ENCODE data around the gene CMTM7. TPM values are rescaled to one million over a fixed set of nuclear protein-coding genes. Genes with fewer than 3 reads are reported as not detected.
A peak's percentile ranks its signal among the peaks of the same experiment; 100 is the strongest.

Gene CMTM7
- total RNA-seq, 1 donor from 2014 or later = 0.41 TPM

DNA sequence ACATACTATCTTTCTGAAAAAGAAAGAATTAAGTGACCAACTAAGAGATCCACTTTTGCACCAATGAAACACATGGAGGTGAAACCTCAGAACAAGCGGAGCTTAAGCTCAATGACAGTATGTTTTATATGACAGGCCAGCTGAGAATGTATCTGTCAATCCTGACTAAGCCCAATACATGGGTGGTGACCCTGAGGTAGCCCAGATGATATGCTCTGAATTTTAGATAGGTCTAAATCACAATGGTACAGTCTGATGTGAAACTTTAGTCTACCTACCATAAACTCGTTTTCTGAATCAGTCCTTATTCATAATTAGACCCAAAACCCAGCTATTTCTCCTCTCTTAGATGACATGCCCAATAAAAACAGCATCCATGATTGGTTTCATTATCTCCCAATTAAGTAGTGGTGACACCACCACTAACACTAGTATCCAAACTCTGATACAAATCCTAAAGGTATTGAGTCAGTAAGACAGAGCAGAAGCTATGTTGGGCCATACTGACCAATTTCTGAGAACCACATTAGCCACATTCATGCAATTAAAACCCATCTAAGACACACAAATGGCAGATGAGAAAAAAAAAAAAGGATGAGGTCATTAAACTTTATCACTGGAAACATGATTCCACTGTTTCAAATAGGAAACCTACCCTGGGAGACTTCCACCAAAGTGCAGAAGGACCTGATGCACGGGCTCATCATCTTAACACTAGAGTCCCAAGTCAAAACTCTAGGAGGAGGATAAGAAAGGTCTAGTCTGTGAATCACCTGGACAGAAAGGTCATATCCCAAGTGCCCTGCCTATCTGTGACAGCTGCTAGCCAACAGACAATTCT, 90.4 kb downstream of the CMTM7 start:
- DNase-seq (ENCODE audit: low spot score in 2 of 2) (no peak), FAIRE-seq (no peak)

DNA sequence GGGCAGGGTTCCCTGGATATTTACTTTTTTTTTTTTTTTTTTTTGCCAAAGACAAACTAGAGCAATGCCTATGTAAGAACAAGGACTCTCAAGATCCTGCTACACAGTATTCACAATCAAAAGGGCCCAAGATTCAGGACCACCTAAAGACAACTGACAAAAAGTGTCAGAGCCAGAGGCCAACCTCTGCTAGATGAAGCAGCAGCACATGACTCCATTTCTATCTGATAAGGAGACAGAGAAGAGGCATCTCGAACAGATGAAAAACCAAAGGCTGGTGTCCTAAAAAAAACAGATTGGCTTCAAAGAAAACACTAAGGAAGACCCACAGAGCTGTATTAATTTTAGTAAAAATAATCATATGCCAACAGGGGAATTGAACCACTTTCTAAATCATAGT, 91.0 kb downstream of the CMTM7 start:
- DNase-seq (ENCODE audit: low spot score in 2 of 2) (no peak), FAIRE-seq (no peak)

DNA sequence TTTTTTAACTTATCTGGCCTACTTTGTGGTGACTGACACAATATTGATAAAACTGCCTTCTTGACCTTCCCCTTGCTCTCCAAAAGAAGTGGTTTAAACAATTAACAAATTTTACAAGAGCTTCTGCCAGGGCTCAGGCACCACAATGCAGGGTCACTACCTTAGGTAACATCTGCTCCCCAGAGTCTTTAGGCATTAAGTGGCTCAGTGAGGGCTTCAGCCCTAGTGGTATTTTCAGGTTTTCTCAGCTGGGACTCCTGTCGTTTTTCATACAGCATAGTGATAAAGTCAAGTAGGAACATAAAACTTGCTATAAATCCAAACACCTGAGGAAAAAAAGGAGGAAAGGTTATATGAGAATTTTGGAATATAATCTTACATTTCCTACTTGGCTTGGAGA, 92.1 kb downstream of the CMTM7 start:
- DNase-seq (ENCODE audit: low spot score in 2 of 2) = no peak
- no peak for FAIRE-seq

DNA sequence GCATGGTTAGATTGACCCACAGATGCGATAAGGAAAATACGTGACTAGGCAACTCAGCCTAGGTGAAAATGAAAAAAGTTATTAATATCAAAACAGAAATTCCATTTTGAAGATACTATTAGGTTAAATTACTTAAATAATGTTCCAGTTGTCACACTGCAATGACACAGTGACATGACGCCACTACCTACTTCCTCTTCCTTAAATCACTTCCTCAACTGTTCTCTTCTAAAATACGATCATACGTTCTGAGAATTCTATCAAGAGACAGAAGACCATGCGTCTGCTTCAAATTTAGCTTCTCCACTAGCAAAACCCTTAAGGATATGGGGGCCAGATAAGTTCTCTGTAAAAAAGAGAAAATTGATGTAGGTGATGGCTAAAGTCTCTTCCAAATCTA, 92.8 kb downstream of the CMTM7 start:
- DNase-seq (ENCODE audit: low spot score in 2 of 2) (no peak), FAIRE-seq (no peak)

DNA sequence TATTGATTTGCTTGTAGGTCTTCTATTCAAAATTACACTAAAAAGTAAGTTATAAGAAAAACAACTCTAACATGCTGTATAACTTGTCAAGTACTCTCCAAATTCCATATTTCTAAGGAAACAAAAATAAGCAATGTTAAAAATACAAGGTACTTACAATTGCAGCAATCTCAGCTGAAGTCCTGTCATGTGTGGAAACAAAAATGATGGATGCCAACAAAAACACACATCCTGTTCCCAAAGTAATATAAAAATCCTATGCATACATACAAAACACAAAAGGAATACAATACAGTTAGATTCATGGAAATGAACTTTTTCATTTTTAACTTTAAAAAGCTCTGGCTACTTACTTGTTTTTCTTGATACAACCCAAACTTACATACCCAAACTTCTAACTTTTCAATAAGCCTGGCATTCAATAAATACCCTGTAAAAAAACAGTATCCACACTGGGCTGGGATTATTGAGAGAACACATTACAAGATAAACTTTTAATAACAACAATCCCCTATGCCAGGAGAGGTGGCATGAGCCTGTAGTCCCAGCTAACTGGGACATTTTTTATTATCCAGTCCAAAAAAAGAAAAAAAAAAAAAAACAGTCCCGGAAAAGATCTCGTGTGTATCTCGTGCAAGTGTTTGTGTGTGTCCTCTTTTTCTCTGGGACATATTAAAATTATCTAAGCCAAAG, 96.3 kb downstream of the CMTM7 start:
- no peak for DNase-seq (ENCODE audit: low spot score in 2 of 2)
- FAIRE-seq = no peak

DNA sequence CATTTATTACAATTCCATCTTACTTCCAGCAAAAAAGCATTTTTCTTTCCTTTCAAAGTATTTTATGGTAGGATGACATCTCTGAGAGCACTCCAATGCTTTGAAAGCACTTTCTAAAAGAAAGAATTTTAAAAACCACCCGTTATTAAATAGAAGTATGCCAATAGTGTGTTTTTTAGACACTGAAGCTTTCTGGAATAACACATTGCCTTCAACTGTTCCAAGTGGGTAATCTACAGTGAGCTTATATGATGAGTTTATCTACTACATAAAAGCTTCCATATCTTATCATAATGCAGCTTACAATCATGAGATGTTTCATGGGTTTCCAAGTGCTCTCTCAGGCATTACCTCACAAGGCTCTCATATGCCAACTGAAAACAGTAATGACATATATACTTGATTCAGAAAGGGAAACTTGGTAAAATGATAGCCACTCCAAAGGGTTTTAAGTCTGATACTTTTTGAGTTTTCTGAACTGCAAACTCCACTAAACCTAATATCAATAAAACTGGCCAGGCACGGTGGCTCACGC, 96.9 kb downstream of the CMTM7 start:
- FAIRE-seq (no peak), DNase-seq (ENCODE audit: low spot score in 2 of 2) (no peak)

DNA sequence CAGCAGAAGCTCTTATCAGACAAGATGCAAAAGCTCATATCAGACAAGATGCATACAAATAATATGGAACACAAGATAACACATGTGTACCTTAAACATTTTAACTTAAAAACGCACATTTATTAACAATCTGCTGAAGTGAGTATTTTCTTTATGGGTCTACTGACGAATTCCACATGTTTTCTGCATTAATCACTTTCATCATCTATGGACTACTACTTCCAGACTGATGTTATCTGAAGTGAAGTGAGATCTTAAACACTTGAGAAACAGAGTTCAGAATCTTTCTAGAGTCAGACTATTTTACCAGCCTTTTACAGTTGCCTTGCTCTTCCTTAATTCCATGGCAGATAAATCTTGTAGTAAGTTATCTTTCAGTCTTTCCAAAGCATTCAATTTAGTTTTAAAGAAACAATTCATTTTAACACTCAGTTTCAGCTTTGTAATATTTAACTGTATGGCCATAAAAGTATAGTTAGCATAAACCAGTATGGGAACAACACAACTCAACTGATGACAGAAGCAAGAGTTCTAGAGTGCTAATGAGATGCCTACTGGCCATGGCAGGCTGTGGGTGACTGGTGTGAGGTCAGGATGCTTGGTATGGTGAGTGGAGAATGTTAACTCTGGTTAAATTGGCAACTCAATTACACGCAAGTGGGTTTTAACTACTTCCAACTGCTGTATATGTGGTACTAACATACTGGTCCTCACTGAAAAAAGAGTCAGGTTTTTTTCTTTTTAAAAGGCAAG, 101.2 kb downstream of the CMTM7 start:
- no peak for FAIRE-seq
- DNase-seq (ENCODE audit: low spot score in 2 of 2) = no peak

DNA sequence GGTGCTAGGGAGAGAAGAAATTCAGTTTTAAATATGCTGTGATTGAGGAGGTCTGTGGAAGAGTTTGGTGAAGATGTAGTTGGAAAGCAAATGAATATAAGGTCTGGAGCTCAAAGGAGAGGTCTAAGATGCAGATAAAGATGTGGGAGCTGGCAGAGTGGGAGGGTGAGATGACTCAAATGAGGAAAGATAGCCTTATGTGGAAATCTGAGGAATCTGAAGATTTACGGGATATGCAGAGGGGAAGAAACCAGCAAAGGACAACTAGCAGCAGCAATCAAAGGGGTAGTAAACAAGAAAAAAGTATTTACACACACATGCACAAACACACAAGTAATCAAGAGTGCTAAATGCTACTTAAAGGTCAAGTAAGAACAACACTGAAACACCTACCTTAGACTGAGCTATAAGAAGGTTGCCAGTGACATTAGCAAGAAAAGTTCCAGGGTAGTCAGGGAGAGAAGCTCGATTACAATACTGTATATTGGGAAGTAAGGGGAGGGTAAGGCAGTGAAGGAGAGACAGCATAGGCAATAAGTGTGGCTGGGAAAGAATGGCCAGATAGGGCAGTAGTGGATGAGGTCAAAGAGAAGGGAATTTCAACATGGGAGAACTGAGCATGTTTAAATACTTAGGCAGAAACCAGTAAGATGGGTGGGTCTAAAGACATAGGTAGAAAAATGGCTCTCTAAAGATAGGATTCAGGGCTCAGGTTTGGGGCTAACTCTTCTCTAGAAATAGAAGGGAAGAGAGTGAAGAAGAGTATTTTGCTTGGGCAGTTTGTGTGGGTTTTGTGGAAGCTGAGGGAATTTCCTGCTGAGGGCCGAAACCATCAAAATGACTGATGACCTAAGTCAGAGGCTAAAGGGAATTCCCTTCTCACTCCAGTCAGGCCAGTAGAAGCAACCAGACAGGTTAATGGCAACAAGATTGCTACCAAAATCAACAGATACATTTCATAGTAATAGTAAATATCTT, 102.1 kb downstream of the CMTM7 start:
- DNase-seq (ENCODE audit: low spot score in 2 of 2) = no peak

DNA sequence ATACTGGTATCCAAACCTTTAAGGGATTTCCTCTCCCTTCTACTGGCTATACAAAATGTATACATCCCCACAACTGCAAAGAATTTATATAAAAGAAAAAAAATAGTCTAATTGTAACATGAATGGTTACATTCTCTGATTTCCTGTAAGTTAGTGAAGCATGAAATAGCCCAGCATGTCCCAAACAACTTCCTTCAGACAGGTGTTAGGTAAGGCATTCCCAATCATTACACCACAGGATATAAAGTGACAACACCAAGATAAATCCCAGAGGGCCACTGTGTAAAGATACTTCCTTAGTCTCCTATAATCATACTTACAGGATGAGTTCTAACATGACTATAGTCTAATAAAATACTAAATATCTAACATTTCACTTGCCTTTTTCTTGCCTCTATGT, 103.4 kb downstream of the CMTM7 start:
- DNase-seq (ENCODE audit: low spot score in 2 of 2) (no peak), FAIRE-seq (no peak)

More for the DNA sequence above, 102.1 kb downstream of the CMTM7 start:
- FAIRE-seq = no peak

DNA sequence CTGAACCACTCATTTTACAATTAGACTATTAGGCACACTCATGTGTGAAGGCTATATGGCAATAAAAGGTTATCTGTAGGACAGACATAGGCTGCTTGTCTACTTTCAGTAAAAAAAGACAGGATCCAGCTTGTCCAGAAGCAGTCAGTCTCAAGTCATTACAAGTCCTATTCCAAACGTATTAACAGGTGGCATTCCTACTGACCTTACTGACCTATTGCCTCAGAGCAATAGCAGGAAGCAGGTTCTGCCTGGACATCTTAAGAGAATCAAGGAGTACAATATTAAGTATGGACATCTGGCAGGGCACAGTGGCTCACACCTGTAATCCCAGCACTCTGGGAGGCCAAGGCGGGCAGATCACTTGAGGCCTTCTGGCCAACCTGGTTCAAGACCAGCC, 104.0 kb downstream of the CMTM7 start:
- DNase-seq (ENCODE audit: low spot score in 2 of 2) = no peak
- no peak for FAIRE-seq

DNA sequence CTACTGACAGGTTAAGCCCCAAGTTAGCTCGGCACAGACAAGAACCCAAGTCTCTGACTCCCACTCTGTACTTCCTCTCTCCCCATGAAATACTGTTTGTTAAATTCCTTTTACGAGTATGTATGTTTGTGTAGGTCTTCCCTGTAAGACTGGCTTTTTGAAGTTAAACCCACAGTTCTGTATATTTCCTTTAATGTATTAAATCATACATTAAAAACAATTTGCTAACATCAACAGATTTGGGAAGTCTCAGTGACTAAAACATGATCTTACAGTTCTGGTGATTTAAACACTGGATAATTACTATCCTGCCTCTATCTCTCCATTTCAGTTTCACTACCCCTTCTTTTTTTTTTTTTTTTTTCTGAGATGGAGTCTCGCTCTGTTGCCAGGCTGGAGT, 106.6 kb downstream of the CMTM7 start:
- no peak for DNase-seq (ENCODE audit: low spot score in 2 of 2)

DNA sequence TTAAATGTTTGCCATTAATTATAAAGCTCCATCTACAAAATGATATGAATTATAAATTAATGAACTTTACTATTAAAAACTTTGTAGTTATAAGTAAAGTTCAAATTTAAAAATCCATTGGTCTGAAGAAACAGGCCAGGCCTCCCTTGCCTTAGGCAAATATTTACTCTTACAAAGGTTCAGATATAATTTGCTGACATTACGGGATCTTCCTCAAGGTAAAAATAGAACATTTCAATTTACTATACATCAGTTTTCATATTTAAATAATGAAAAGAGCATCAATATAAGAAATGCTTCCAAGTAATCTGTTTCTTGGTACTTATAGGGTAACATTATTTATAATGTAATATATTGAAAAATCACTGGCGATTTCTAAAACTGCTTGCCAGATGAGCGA, 107.3 kb downstream of the CMTM7 start:
- DNase-seq (ENCODE audit: low spot score in 2 of 2) (no peak), FAIRE-seq (no peak)

More for the DNA sequence above, 106.6 kb downstream of the CMTM7 start:
- no peak for FAIRE-seq

DNA sequence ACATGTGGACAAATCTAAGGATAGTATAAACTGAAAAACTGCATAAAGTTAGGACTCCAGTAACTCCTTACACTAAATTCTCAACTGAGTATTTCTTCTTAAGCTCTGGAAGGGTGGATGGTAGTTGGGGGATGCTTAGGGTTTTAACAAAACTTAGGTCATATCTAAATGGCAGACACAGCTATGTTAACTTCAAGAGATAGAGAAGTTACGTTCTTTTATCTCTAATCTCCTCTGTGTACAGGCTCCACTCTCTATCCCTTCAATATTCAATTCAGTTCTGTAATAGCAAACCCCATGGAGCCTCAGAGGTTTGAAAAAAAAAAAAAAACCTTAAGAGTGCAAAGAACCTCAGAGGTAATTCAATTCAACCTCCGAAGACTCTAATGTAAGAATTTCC, 107.9 kb downstream of the CMTM7 start:
- DNase-seq (ENCODE audit: low spot score in 2 of 2) (no peak), FAIRE-seq (no peak)

DNA sequence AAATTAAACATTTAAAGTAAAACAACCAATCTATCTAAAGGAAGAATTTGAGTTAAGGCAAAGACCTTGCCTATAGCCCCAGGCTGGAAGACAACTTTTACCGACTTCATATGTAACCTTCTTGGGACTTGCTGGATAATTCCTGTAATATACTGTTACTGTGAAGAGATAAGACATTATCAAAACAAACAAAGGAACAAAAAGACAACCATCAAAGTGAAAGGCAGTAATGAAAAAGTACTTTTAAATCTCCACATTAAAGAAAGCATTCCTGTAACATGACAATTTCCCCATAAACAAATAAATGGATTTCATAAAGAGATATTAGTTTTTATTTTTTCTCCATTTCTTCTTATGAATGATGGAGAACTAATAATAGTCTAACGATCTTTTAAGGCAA, 108.6 kb downstream of the CMTM7 start:
- FAIRE-seq (no peak), DNase-seq (ENCODE audit: low spot score in 2 of 2) (no peak)

DNA sequence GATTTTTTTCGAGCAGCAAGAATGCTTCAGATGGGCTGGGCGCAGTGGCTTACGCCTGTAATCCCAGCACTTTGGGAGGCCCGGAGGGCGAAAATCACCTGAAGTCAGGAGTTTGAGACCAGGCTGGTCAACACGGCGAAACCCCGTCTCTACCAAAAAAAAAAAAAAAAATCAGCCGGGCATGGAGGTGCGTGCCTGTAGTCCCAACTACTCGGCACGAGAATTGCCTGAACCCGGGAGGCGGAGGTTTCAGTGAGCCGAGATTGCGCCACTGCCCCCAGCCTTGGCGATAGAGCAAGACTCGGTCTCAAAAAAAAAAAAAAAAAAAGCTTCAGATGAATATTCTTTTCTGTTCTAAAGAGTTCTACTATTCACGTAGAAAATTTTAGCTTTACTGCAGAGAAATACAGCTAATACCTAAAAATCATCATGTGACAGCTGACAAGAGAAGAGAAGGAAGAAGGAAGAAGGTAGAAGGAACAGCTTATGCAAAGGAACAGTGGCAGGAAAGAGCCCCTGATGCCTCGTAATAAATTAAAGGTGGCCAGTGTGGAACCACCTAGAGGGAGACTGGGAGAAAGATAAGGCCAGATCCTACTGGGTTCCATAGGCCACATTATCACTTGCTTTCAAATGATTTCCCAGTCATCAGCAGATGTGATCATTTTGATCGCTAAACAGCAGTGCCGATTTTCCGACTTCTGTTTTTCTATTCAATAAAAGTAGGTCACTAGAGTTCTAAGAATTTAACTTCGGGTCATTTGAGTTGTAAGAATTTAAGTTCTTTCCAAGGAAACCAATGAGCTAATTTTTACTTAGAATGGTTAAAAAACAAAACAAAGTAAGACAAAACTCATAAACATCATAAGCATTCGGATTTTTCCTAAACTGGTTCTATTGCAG, 109.5 kb downstream of the CMTM7 start:
- no peak for FAIRE-seq
- no peak for DNase-seq (ENCODE audit: low spot score in 2 of 2)

DNA sequence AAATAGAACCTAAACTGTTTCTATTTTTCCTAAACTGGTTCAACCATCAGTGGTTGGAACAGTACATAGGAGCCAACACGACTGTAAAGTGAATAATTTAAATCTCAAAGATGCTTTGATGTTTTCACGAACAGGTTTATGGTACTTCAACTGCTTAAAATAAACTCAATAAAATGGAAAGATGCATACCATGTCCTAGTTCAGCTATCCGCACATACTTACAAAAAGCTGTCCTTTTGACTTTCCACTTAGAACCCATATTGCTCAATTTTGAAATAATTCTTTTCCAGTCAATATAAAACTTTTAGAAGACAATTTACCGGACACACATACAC, 110.1 kb downstream of the CMTM7 start:
- FAIRE-seq (no peak), DNase-seq (ENCODE audit: low spot score in 2 of 2) (no peak)

DNA sequence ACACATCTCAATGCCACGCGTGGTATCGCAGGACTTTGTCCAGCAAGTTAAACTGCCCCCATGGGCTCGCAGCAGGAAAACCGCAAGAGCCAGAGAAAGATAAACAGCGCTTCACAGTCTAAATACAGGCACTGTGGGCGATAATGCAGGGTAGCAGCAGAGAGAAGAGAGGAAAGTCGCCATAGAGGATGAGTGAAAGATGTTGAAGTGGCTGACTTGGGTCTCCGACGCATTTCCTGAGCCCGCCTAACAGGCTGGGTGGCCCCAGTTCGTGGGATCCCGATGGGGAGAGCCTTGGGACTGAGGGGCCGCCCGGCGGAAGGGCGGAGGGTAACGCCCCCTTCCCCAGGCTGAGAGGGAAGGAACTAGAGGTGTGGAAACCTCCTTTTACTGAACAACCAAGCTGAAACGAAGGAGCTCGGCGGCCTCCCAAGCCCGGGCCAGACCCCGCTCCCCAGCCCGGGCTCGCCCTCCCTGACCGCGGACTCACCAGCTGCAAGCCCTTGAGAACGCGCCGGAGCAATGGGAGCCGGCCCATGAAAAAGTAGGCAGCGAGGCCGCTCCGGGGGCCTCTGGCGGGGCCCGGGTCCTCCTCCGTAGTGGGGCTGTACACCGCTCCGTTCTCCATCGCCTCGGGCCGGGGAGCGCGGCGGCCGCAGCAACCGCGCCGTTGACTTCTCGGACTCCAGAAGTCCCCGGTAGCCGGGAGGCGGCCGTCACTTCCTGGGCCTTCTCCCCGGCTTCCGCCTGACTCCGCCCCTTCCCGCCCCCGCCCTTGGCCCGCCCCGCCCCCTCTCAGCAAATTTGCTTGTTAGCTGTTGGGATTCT, 110.7 kb downstream of the CMTM7 start, which contains the start of gene CMTM6:
TSS of gene CMTM6 (minus strand) at position 735 of the 828 bp plus-strand sequence. CDS start at position 628, 107 bp downstream.
- FAIRE-seq = no peak
- DNase-seq (ENCODE audit: low spot score in 2 of 2) = peak; percentile 82 to 91

DNA sequence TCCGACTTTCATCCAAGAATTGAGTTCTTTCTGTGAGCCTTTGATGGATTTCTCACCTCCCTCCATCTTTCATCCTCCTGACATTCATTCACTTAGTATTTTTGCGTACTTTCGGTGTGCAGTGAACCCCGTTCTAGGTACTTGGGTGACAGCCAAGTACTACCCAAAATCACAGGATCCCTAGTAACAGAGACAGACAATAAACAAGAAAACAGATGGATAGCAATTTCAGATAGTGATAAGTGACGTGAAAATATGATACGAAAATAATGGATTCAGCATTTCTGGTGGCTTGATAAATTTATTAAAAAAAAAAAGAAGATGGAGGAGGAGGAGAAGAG, 111.3 kb downstream of the CMTM7 start:
- no peak for FAIRE-seq

More for the DNA sequence above, 111.3 kb downstream of the CMTM7 start:
- no peak for DNase-seq (ENCODE audit: low spot score in 2 of 2)

Data from frontal cortex (tissue), 4 donors.